Measurements from ENCODE around the gene IARS2.

- TF ChIP-seq, protein P1, sequence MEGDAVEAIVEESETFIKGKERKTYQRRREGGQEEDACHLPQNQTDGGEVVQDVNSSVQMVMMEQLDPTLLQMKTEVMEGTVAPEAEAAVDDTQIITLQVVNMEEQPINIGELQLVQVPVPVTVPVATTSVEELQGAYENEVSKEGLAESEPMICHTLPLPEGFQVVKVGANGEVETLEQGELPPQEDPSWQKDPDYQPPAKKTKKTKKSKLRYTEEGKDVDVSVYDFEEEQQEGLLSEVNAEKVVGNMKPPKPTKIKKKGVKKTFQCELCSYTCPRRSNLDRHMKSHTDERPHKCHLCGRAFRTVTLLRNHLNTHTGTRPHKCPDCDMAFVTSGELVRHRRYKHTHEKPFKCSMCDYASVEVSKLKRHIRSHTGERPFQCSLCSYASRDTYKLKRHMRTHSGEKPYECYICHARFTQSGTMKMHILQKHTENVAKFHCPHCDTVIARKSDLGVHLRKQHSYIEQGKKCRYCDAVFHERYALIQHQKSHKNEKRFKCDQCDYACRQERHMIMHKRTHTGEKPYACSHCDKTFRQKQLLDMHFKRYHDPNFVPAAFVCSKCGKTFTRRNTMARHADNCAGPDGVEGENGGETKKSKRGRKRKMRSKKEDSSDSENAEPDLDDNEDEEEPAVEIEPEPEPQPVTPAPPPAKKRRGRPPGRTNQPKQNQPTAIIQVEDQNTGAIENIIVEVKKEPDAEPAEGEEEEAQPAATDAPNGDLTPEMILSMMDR (IDR thresholded peaks at IDR 0.05), result no peak
- TF ChIP-seq POLR2A (IDR thresholded peaks at IDR 0.05) (no peak), EP300 (IDR thresholded peaks at IDR 0.05) (no peak)
Observed at GRCh38 chr1:220188538-220188937, 94.6 kb downstream of the IARS2 start.
